ENCODE measurements around the gene ITK.

GRCh38 chr5:157205708-157206107 is 25.1 kb downstream of the ITK start:
- TF ChIP-seq POLR2A (IDR thresholded peaks at IDR 0.05; ENCODE audit: low read depth, low read length) = no peak
- TF ChIP-seq PAX5 (IDR thresholded peaks at IDR 0.05; ENCODE audit: insufficient read depth, low read length, severe bottlenecking) = no peak
- no peak for TF ChIP-seq TAF1 (IDR thresholded peaks at IDR 0.05; ENCODE audit: low read depth, low read length)
